ENCODE data around the gene CELSR1. TPM values are rescaled to one million over a fixed set of nuclear protein-coding genes. Genes with fewer than 3 reads are reported as not detected.
A peak's percentile ranks its signal among the peaks of the same experiment; 100 is the strongest.
"Not testable (repeated sequence)": the region's sequence is repeated elsewhere in the genome, so short reads cannot be mapped to it uniquely, and the experiment has no call there.

The CELSR1 gene
- total RNA-seq, 1 experiment from 2014 or later, result 14.2 TPM

GRCh38 chr22:46516638-46517037, 20.8 kb downstream of the CELSR1 start:
- Histone ChIP-seq H3K4me1 (ENCODE audit: insufficient read depth, low read length) (peaks cover 17% of the 10 kb centered on the region), H3F3A (ENCODE audit: low read length, unreplicated experiment) (no peaks in the 10 kb centered on the region), H4K20me1 (ENCODE audit: low read length) (no peaks in the 10 kb centered on the region), H3K79me2 (ENCODE audit: low read length) (peaks cover 10% of the 10 kb centered on the region; the same call in 1 of the 2 replicates), H2AFZ (ENCODE audit: low read length) (no peak overlapping the region), H3K9me2 (replicated peaks; ENCODE audit: low read length) (no peaks in the 10 kb centered on the region), H3K27me3 (ENCODE audit: low read length) (no peaks in the 10 kb centered on the region), H3K4me3 (ENCODE audit: low read length) (no peak overlapping the region), H3K9ac (ENCODE audit: low read length) (no peak overlapping the region), H3K27ac (ENCODE audit: low read length) (no peak overlapping the region), H3K4me2 (ENCODE audit: low read length) (no peak overlapping the region), H3K36me3 (ENCODE audit: low read depth, low read length) (no peaks in the 10 kb centered on the region), H3K9me3 (ENCODE audit: low read length) (no peaks in the 10 kb centered on the region)
- BruUV-seq (replicated peaks), result no TSS peak
- ChIA-PET POLR2A (ENCODE audit: unreplicated experiment) (no interaction called here), CTCF (no interaction called here)
- no peak for DNase-seq
- TF ChIP-seq CTCF (conservative IDR thresholded peaks at IDR 0.05; ENCODE audit: low read depth, low read length) (no peak), EZH2phosphoT487 (IDR thresholded peaks at IDR 0.05; ENCODE audit: borderline replicate concordance, low read length) (no peak), EZH2 (IDR thresholded peaks at IDR 0.05; ENCODE audit: low read length, unreplicated experiment) (no peak)
- ATAC-seq, result no peak
- intact Hi-C loops (cut with micrococcal nuclease), result no loop called here

- H3K27ac ChIP-seq (ENCODE audit: low read length); H2AFZ ChIP-seq (ENCODE audit: low read length); H3K4me3 ChIP-seq (ENCODE audit: low read length); H3F3A ChIP-seq (ENCODE audit: low read length, unreplicated experiment); H3K4me2 ChIP-seq (ENCODE audit: low read length); intact Hi-C loops (cut with micrococcal nuclease); H3K9ac ChIP-seq (ENCODE audit: low read length); POLR2A ChIA-PET (ENCODE audit: unreplicated experiment); BruUV-seq (replicated peaks); H4K20me1 ChIP-seq (ENCODE audit: low read length); CTCF ChIA-PET; H3K36me3 ChIP-seq (ENCODE audit: low read depth, low read length); DNase-seq; ATAC-seq; H3K9me3 ChIP-seq (ENCODE audit: low read length); H3K27me3 ChIP-seq (ENCODE audit: low read length); H3K9me2 ChIP-seq (replicated peaks; ENCODE audit: low read length): not testable (repeated sequence)
- H3K4me1 ChIP-seq (ENCODE audit: insufficient read depth, low read length), result peaks cover 17% of the 10 kb centered on the region
- peaks cover 10% of the 10 kb centered on the region; the same call in 1 of the 2 replicates for H3K79me2 ChIP-seq (ENCODE audit: low read length)
Measured at GRCh38 chr22:46516112-46516487, 21.3 kb downstream of the CELSR1 start.

GRCh38 chr22:46515208-46516111, 22.0 kb downstream of the CELSR1 start:
- intact Hi-C loops (cut with micrococcal nuclease), result no loop called here
- peaks cover 10% of the 10 kb centered on the region; the same call in 1 of the 2 replicates for H3K79me2 ChIP-seq (ENCODE audit: low read length)
- no peaks in the 10 kb centered on the region for H3K9me2 ChIP-seq (replicated peaks; ENCODE audit: low read length)
- H3K4me2 ChIP-seq (ENCODE audit: low read length), result peak overlapping the region; percentile 66
- peaks cover 17% of the 10 kb centered on the region for H3K4me1 ChIP-seq (ENCODE audit: insufficient read depth, low read length)
- H3K27ac ChIP-seq (ENCODE audit: low read length), result peak overlapping the region; percentile 80
- TF ChIP-seq CTCF (conservative IDR thresholded peaks at IDR 0.05; ENCODE audit: low read depth, low read length), result no peak
- no peak for TF ChIP-seq EZH2 (IDR thresholded peaks at IDR 0.05; ENCODE audit: low read length, unreplicated experiment)
- no peak for TF ChIP-seq EZH2phosphoT487 (IDR thresholded peaks at IDR 0.05; ENCODE audit: borderline replicate concordance, low read length)
- H3K4me3 ChIP-seq (ENCODE audit: low read length), result no peak overlapping the region; the same call in 1 of the 2 replicates
- H3K36me3 ChIP-seq (ENCODE audit: low read depth, low read length), result no peaks in the 10 kb centered on the region
- ATAC-seq (peak; percentile 42), DNase-seq (no peak)
- no peaks in the 10 kb centered on the region for H4K20me1 ChIP-seq (ENCODE audit: low read length)
- H3K27me3 ChIP-seq (ENCODE audit: low read length), result no peaks in the 10 kb centered on the region
- H3K9ac ChIP-seq (ENCODE audit: low read length), result peak overlapping the region; percentile 47
- no peaks in the 10 kb centered on the region for H3F3A ChIP-seq (ENCODE audit: low read length, unreplicated experiment)
- ChIA-PET CTCF (no interaction called here), POLR2A (ENCODE audit: unreplicated experiment) (no interaction called here)
- no peaks in the 10 kb centered on the region for H3K9me3 ChIP-seq (ENCODE audit: low read length)
- 0 out of 2 replicates have a peak overlapping the region, but pooled peaks have one; percentile 26 for H2AFZ ChIP-seq (ENCODE audit: low read length)
- no TSS peak for BruUV-seq (replicated peaks)

All from PC-3 (cell line).